Neural crest cell (in vitro differentiated cells): ENCODE data around the gene NMRK2. TPM values are rescaled to one million over a fixed set of nuclear protein-coding genes. Genes with fewer than 3 reads are reported as not detected.

Experiments used
- DNase-seq: peaks from one replicate; pipeline ENCODE4 v3.0.0; 2021; ENCODE audit warnings: low read depth, mixed read lengths, low spot score
- H3K27ac Mint-ChIP-seq: one replicate; pipeline ENCODE4 v1.8.0; 2021; ENCODE audit warnings: mild to moderate bottlenecking, mixed read lengths; ENCODE audit not compliant: unreplicated experiment
- H3K27me3 Mint-ChIP-seq: 2 replicates; pipeline ENCODE4 v1.8.0; 2021; ENCODE audit warnings: low read depth, mild to moderate bottlenecking, mixed read lengths
- H3K36me3 Mint-ChIP-seq: 2 replicates; pipeline ENCODE4 v1.8.0; 2021; ENCODE audit warnings: low read depth, mild to moderate bottlenecking, mixed read lengths
- H3K4me1 Mint-ChIP-seq: 2 replicates; pipeline ENCODE4 v1.8.0; 2021; ENCODE audit warnings: mixed read lengths
- H3K4me3 Mint-ChIP-seq: one replicate; pipeline ENCODE4 v1.8.0; 2021; ENCODE audit warnings: mild to moderate bottlenecking, mixed read lengths
- H3K9me3 Mint-ChIP-seq: 2 replicates; pipeline ENCODE4 v1.8.0; 2021; ENCODE audit warnings: mixed read lengths
- total RNA-seq: library from RNA; stranded (reverse); gene quantifications from 2 replicates; pipeline ENCODE4 v1.2.1, GENCODE V29; 2021
- TF ChIP-seq, protein P1 (sequence below): fragments of 200-600 bp; sonication (generic); conservative IDR thresholded peaks from 2 replicates; pipeline ENCODE4 v1.5.0; 2021; ENCODE audit warnings: antibody characterized with exemption, mild to moderate bottlenecking

NMRK2 gene
- total RNA-seq, 1 donor from 2014 or later = not detected

GRCh38 chr19:3984908-3985642, 52.2 kb downstream of the NMRK2 start, which contains the start of gene EEF2:
Gene EEF2, minus strand, starts transcription at chr19:3985463. Its CDS starts 83 bp downstream, at chr19:3985380.
- Mint-ChIP-seq H3K27ac (peak within 1 kb of the TSS; percentile 99), H3K4me1 (peaks cover 48% of the 10 kb centered on the region), H3K4me3 (peak within 1 kb of the TSS; percentile 99), H3K27me3 (peaks cover 38% of the 10 kb centered on the region), H3K36me3 (peaks cover 24% of the 10 kb centered on the region), H3K9me3 (no peaks in the 10 kb centered on the region)
- TF ChIP-seq, protein P1, sequence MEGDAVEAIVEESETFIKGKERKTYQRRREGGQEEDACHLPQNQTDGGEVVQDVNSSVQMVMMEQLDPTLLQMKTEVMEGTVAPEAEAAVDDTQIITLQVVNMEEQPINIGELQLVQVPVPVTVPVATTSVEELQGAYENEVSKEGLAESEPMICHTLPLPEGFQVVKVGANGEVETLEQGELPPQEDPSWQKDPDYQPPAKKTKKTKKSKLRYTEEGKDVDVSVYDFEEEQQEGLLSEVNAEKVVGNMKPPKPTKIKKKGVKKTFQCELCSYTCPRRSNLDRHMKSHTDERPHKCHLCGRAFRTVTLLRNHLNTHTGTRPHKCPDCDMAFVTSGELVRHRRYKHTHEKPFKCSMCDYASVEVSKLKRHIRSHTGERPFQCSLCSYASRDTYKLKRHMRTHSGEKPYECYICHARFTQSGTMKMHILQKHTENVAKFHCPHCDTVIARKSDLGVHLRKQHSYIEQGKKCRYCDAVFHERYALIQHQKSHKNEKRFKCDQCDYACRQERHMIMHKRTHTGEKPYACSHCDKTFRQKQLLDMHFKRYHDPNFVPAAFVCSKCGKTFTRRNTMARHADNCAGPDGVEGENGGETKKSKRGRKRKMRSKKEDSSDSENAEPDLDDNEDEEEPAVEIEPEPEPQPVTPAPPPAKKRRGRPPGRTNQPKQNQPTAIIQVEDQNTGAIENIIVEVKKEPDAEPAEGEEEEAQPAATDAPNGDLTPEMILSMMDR = no peak
- peak; percentile 88 for DNase-seq

GRCh38 chr19:3985643-3986259, 52.9 kb downstream of the NMRK2 start:
- H3K4me3 Mint-ChIP-seq = peak overlapping the region; percentile 99
- H3K9me3 Mint-ChIP-seq = no peaks in the 10 kb centered on the region
- DNase-seq = no peak
- peaks cover 24% of the 10 kb centered on the region for H3K36me3 Mint-ChIP-seq
- TF ChIP-seq, protein P1 = no peak
- H3K4me1 Mint-ChIP-seq = peaks cover 53% of the 10 kb centered on the region
- peaks cover 39% of the 10 kb centered on the region for H3K27me3 Mint-ChIP-seq
- no peak overlapping the region for H3K27ac Mint-ChIP-seq

DNA sequence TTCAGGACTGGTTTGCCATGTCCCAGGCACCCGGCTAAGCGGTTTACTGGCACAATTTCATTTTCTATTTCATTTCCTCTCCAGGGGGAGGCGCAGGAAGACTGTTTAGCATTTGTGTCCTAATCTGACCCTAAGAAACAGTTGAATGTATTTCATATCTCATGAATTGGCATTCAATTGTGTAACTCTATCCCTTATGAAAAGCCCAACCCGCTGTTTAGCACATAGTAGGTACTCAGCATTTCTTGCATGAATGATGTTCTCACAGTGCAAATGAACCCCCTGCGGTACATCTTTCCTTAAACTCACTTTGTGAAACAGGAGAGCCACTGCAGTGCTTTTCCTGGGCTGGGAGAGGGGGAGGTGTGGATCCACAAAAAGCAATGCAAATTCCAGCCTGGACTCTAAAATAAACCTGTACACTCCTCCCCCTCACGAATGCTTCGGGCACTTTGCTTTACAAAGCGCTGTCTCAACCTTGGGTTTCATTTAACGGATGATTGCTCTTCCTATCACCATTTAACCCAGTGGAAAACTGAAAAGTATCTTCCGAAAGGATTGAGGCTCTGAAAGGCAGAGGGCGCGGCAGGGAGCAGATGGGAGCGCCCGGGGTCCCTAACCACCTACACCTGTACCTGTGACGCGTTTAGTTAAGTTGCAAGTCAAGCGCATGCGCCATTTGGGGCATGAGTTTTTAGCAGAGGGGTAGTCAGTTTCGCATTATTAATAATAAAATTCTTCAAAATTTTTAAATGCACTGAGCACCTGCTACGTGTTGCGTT, 53.6 kb downstream of the NMRK2 start:
- peak overlapping the region; percentile 99 for H3K4me3 Mint-ChIP-seq
- peaks cover 55% of the 10 kb centered on the region for H3K4me1 Mint-ChIP-seq
- DNase-seq = no peak
- TF ChIP-seq, protein P1 = peak; percentile 68
- no peak overlapping the region for H3K27ac Mint-ChIP-seq
- no peaks in the 10 kb centered on the region for H3K9me3 Mint-ChIP-seq
- H3K36me3 Mint-ChIP-seq = peaks cover 22% of the 10 kb centered on the region
- H3K27me3 Mint-ChIP-seq = peaks cover 39% of the 10 kb centered on the region

- H3K4me3 Mint-ChIP-seq = peak overlapping the region; percentile 80
- no peak overlapping the region for H3K27ac Mint-ChIP-seq
- H3K36me3 Mint-ChIP-seq = peaks cover 21% of the 10 kb centered on the region
- peaks cover 52% of the 10 kb centered on the region for H3K4me1 Mint-ChIP-seq
- no peaks in the 10 kb centered on the region for H3K9me3 Mint-ChIP-seq
- H3K27me3 Mint-ChIP-seq = peaks cover 39% of the 10 kb centered on the region
- peak; percentile 88 for DNase-seq
- TF ChIP-seq, protein P1 = peak; percentile 89
These were observed 54.9 kb downstream of the NMRK2 start for GRCh38 chr19:3987619-3988371.

DNA sequence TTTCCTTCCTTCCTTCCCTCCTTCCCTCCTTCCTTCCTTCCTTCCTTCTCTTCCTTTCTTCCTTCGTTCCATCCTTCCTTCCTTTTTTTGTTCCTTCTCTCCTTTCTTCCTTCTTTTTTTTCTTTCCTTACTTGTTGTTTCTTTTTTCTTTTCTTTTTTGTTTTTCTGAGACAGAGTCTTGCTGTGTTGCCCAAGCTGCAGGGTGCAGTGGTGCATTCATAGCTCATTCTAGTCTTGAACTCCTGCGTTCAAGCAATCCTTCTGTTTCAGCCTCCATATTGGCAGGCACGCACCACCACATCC, 57.9 kb downstream of the NMRK2 start:
- no peaks in the 10 kb centered on the region for H3K9me3 Mint-ChIP-seq
- TF ChIP-seq, protein P1 = no peak
- peak overlapping the region; percentile 64 for H3K4me3 Mint-ChIP-seq
- peaks cover 23% of the 10 kb centered on the region for H3K27me3 Mint-ChIP-seq
- peaks cover 25% of the 10 kb centered on the region for H3K4me1 Mint-ChIP-seq
- no peaks in the 10 kb centered on the region for H3K36me3 Mint-ChIP-seq
- no peak overlapping the region for H3K27ac Mint-ChIP-seq
- DNase-seq = no peak
